Stomach (tissue), 9 donors: ENCODE results near the gene AFP. TPM values are rescaled to one million over a fixed set of nuclear protein-coding genes. Genes with fewer than 3 reads are reported as not detected.

Experiments used
- DNase-seq, 2 donors: peaks; one replicate each; pipeline versions ENCODE4 v3.0.0 to v3.0.0-alpha.2; 2013 to 2019
- H3K27ac ChIP-seq, 5 donors: fragments of 200-600 bp in 4 of 5; sonication (generic) in 4 of 5; one replicate each; pipeline ENCODE4 v1.5.1; 2013 to 2019; ENCODE audit warnings: mild to moderate bottlenecking in 1 of 5, moderate library complexity in 1 of 5
- H3K27me3 ChIP-seq, 3 donors: fragments of 200-600 bp; sonication (generic); one replicate each; pipeline ENCODE4 v1.5.1; 2017 to 2019; ENCODE audit warnings: mixed run types in 1 of 3
- H3K36me3 ChIP-seq, 4 donors: fragments of 200-600 bp; sonication (generic); 1 replicate in 3 of 4; 2 replicates in 1 of 4; pipeline ENCODE4 v1.5.1; 2016 to 2019
- H3K4me1 ChIP-seq, 4 donors: fragments of 200-600 bp; sonication (generic); one replicate each; pipeline ENCODE4 v1.5.1; 2016 to 2019
- H3K4me3 ChIP-seq, 4 donors: fragments of 200-600 bp; sonication (generic) in 3 of 4; one replicate each; pipeline ENCODE4 v1.5.1; 2016 to 2019; ENCODE audit warnings: mild to moderate bottlenecking in 1 of 4
- H3K9me3 ChIP-seq, 4 donors: fragments of 200-600 bp; sonication (generic); one replicate each; pipeline ENCODE4 v1.5.1; 2016 to 2019
- CTCF ChIP-seq, 7 experiments: fragments of 450-650 bp in 4 of 7; fragments of 200-600 bp in 3 of 7; sonication (generic) in 3 of 7; IDR thresholded peaks; one replicate each; pipeline ENCODE4 v1.5.1; 2016 to 2019; ENCODE audit warnings: antibody characterized with exemption in 7 of 7, control low read depth in 2 of 7, mild to moderate bottlenecking in 1 of 7
- EP300 ChIP-seq: sonication (generic); formaldehyde crosslinking; IDR thresholded peaks from one replicate; pipeline ENCODE4 v1.6.1; 2017; ENCODE audit warnings: antibody characterized with exemption
- POLR2A ChIP-seq, 4 donors: fragments of 450-650 bp; IDR thresholded peaks; one replicate each; pipeline ENCODE4 v1.6.1; 2016; ENCODE audit warnings: antibody characterized with exemption in 4 of 4, control low read depth in 2 of 4, mild to moderate bottlenecking in 1 of 4, moderate library complexity in 1 of 4
- POLR2AphosphoS5 ChIP-seq, 3 donors: sonication (generic); formaldehyde crosslinking; IDR thresholded peaks; one replicate each; pipeline ENCODE4 v1.6.1; 2016; ENCODE audit warnings: antibody characterized with exemption in 3 of 3
- WGBS, 5 donors: extraction: QIAGEN DNeasy Blood & Tissue Kit in 3 of 5; methylation state at CpG; one replicate each; pipeline versions ENCODE4 v1.1.5 to v1.1.7; 2013 to 2018; 5-methylcytosine and 5-hydroxymethylcytosine counted together
- intact Hi-C: fragments of 100-400 bp; cut with DNase I; formaldehyde crosslinking; loops from one replicate; pipeline ENCODE4 v1.15.1; 2023; ENCODE audit warnings: low total_unique reads
- polyA plus RNA-seq, 3 donors: library from polyadenylated mRNA; stranded (reverse); fragments of 200-250 nt; gene quantifications; one replicate each; pipeline ENCODE4 v1.2.3, GENCODE V29; 2013
- total RNA-seq, 5 donors: library from RNA; depleted of rRNA; stranded (reverse); fragments of >200 nt; gene quantifications; one replicate each; pipeline versions ENCODE4 v1.1.0 to v1.2.3, GENCODE V29; 2014 to 2016
- donor health status: healthy with polysubstance abuse.
- donor health status: Bipolar disorder and iron deficiency.
- donor health status: healthy.

Gene AFP
- total and polyA plus RNA-seq, 8 donors, result 2.6 TPM; not detected in 7

- WGBS, 5 donors, result 61 to 74% (median 63%) methylated on average over 9 of the region's 9 CpGs
- Histone ChIP-seq H3K4me3 (no peak overlapping the region), H3K27me3 (no peaks in the 10 kb centered on the region), H3K9me3 (no peaks in the 10 kb centered on the region), H3K36me3 (no peaks in the 10 kb centered on the region), H3K4me1 (peaks cover 0 to 14% (median 5%) of the 10 kb centered on the region in 4 donors), H3K27ac (no peak overlapping the region)
- TF ChIP-seq POLR2AphosphoS5 (IDR thresholded peaks at IDR 0.05) (no peak), POLR2A (IDR thresholded peaks at IDR 0.05) (no peak), CTCF (IDR thresholded peaks at IDR 0.05) (no peak), EP300 (no peak)
- peak in 1 of 2 donors; percentile 13 for DNase-seq
- intact Hi-C loops, result loop anchor here (10.0 kb wide), 1 partner anchor 116 kb away; no protein-coding TSS in a partner anchor
Observed at GRCh38 chr4:73450398-73451004, 14.5 kb downstream of the AFP start.

- peak in 1 of 2 donors; percentile 6 for DNase-seq
- 52 to 63% (median 55%) methylated on average over 3 of the region's 3 CpGs for WGBS, 5 donors
- Histone ChIP-seq H3K4me1 (peaks cover 0 to 14% (median 5%) of the 10 kb centered on the region in 4 donors), H3K27me3 (no peaks in the 10 kb centered on the region), H3K36me3 (no peaks in the 10 kb centered on the region), H3K9me3 (no peaks in the 10 kb centered on the region), H3K4me3 (no peak overlapping the region), H3K27ac (no peak overlapping the region)
- TF ChIP-seq POLR2A (IDR thresholded peaks at IDR 0.05), result no peak
- no peak for TF ChIP-seq CTCF (IDR thresholded peaks at IDR 0.05)
- no peak for TF ChIP-seq EP300
- TF ChIP-seq POLR2AphosphoS5 (IDR thresholded peaks at IDR 0.05), result no peak
- intact Hi-C loops, result loop anchor here (10.0 kb wide), 1 partner anchor 117 kb away; no protein-coding TSS in a partner anchor
Observed at GRCh38 chr4:73451404-73451803, 15.4 kb downstream of the AFP start.

- TF ChIP-seq EP300 (no peak), CTCF (IDR thresholded peaks at IDR 0.05) (no peak), POLR2AphosphoS5 (IDR thresholded peaks at IDR 0.05) (no peak), POLR2A (IDR thresholded peaks at IDR 0.05) (no peak)
- intact Hi-C loops, result loop anchor here (10.0 kb wide), 1 partner anchor 117 kb away; no protein-coding TSS in a partner anchor
- Histone ChIP-seq H3K4me1 (peaks cover 0 to 14% (median 5%) of the 10 kb centered on the region in 4 donors), H3K36me3 (no peaks in the 10 kb centered on the region), H3K9me3 (no peaks in the 10 kb centered on the region), H3K27ac (no peak overlapping the region), H3K27me3 (no peaks in the 10 kb centered on the region), H3K4me3 (no peak overlapping the region)
- WGBS, 5 donors, result 89 to 97% (median 95%) methylated on average over 4 of the region's 4 CpGs
- no peak for DNase-seq
Observed at GRCh38 chr4:73451981-73452747, 16.1 kb downstream of the AFP start.

- Histone ChIP-seq H3K27ac (no peak overlapping the region), H3K36me3 (no peaks in the 10 kb centered on the region), H3K27me3 (no peaks in the 10 kb centered on the region), H3K4me1 (peaks cover 0 to 14% (median 5%) of the 10 kb centered on the region in 4 donors), H3K4me3 (no peak overlapping the region), H3K9me3 (no peaks in the 10 kb centered on the region)
- peak in 1 of 2 donors; percentile 36 for DNase-seq
- no peak for TF ChIP-seq EP300
- TF ChIP-seq POLR2A (IDR thresholded peaks at IDR 0.05), result no peak
- TF ChIP-seq CTCF (IDR thresholded peaks at IDR 0.05), result no peak
- no peak for TF ChIP-seq POLR2AphosphoS5 (IDR thresholded peaks at IDR 0.05)
- intact Hi-C loops, result loop anchor here (10.0 kb wide), 1 partner anchor 118 kb away; no protein-coding TSS in a partner anchor
- WGBS, 5 donors, result 25 to 54% (median 30%) methylated on average over 2 of the region's 2 CpGs
Observed at GRCh38 chr4:73452953-73453700, 17.1 kb downstream of the AFP start.
